Embryonic facial prominence (tissue), 1 donor: ENCODE results near the gene OAS1.
"Not testable (repeated sequence)": the region's sequence is repeated elsewhere in the genome, so short reads cannot be mapped to it uniquely, and the experiment has no call there.

Experiments used
- DNase-seq: peaks from one replicate; pipeline ENCODE4 v3.0.0-alpha.2; 2016; ENCODE audit errors: extremely low spot score

Gene OAS1

GRCh38 chr12:112936927-112937326 lies 30.2 kb downstream of the OAS1 start:
- no peak for DNase-seq

GRCh38 chr12:112937741-112938719 lies 31.3 kb downstream of the OAS1 start, which contains the start of gene OAS3:
OAS3 (plus strand) TSS chr12:112938474; CDS start chr12:112938531, 57 bp downstream.
- DNase-seq: no peak

GRCh38 chr12:112938751-112939150 lies 32.0 kb downstream of the OAS1 start:
- DNase-seq: no peak

GRCh38 chr12:112939761-112940381 lies 33.1 kb downstream of the OAS1 start:
- DNase-seq: no peak

GRCh38 chr12:112941528-112942335 lies 35.0 kb downstream of the OAS1 start:
- no peak for DNase-seq

GRCh38 chr12:112942572-112942971 lies 35.8 kb downstream of the OAS1 start:
- no peak for DNase-seq

GRCh38 chr12:112944024-112944690 lies 37.4 kb downstream of the OAS1 start:
- DNase-seq: no peak

- DNase-seq: no peak
These were observed 38.8 kb downstream of the OAS1 start for GRCh38 chr12:112945515-112945914.

GRCh38 chr12:112946236-112947000 lies 39.7 kb downstream of the OAS1 start:
- DNase-seq: no peak

GRCh38 chr12:112947314-112947713 lies 40.6 kb downstream of the OAS1 start:
- DNase-seq: no peak

- DNase-seq: no peak
These were observed 41.0 kb downstream of the OAS1 start for GRCh38 chr12:112947761-112948160.

- DNase-seq: no peak
These were observed 42.0 kb downstream of the OAS1 start for GRCh38 chr12:112948806-112949205.

- no peak for DNase-seq
These were observed 43.9 kb downstream of the OAS1 start for GRCh38 chr12:112950701-112951100.

- not testable (repeated sequence) for DNase-seq
These were observed 50.4 kb downstream of the OAS1 start for GRCh38 chr12:112957125-112957524.

GRCh38 chr12:112961074-112961473 lies 54.3 kb downstream of the OAS1 start:
- no peak for DNase-seq

GRCh38 chr12:112961536-112961935 lies 54.8 kb downstream of the OAS1 start:
- no peak for DNase-seq

GRCh38 chr12:112962561-112962960 lies 55.8 kb downstream of the OAS1 start:
- DNase-seq: no peak

GRCh38 chr12:112963227-112963861 lies 56.6 kb downstream of the OAS1 start:
- DNase-seq: no peak

GRCh38 chr12:112964067-112964670 lies 57.4 kb downstream of the OAS1 start:
- no peak for DNase-seq

- no peak for DNase-seq
These were observed 58.2 kb downstream of the OAS1 start for GRCh38 chr12:112964915-112965314.
